ENCODE measurements around the gene ANKRD18A.

DNA sequence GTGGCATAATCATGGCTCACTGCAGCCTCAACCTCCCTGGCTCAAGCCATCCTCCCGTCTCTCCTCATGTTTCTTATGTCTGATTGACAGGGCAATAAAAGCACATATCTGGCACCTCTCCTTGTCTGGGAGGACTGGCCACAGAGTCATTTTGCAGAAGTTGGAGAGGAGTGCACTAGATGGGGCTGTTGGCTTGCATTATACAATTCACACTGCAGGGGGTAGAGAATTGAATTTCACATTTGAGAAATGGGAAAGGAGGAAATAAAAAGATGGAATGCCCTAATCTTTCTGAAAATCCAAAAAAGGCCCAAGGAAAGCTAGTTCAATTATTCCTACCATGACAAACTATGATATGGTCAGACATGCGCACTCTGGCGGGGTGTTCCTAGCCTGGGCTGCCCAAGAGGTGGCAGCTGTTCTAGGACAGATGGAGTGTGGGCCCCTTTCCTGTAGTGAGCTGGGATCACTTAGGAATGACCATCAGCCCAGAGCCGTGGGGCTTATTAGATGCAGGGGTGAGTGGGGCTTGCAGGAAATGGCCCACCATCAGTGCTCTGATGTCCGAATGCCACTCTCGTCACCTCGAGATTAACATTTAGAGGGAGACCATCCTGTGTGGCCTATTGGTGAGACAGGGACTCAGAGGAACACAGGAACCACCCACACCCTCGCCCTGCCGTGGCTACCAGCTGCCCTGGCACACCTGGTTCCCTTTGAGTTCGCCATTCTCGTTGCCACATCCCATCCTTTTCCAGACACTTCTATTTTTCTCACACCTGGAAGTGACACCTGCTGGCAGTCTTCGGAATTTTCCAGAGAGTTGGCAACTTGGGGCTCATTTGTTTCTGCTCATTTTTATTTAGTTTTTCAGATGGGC, 21.8 kb upstream of the ANKRD18A start:
- TF ChIP-seq, protein P1, sequence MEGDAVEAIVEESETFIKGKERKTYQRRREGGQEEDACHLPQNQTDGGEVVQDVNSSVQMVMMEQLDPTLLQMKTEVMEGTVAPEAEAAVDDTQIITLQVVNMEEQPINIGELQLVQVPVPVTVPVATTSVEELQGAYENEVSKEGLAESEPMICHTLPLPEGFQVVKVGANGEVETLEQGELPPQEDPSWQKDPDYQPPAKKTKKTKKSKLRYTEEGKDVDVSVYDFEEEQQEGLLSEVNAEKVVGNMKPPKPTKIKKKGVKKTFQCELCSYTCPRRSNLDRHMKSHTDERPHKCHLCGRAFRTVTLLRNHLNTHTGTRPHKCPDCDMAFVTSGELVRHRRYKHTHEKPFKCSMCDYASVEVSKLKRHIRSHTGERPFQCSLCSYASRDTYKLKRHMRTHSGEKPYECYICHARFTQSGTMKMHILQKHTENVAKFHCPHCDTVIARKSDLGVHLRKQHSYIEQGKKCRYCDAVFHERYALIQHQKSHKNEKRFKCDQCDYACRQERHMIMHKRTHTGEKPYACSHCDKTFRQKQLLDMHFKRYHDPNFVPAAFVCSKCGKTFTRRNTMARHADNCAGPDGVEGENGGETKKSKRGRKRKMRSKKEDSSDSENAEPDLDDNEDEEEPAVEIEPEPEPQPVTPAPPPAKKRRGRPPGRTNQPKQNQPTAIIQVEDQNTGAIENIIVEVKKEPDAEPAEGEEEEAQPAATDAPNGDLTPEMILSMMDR (IDR thresholded peaks at IDR 0.05), result peak in 5 of 6 experiments; percentile 24 to 55 (median 33)
- TF ChIP-seq POLR2A (IDR thresholded peaks at IDR 0.05), result no peak

Measured in esophagus squamous epithelium (tissue), 4 donors.